Heart left ventricle (tissue), 13 donors: ENCODE measurements around the gene GNG7.

Experiments
- CTCF ChIP-seq, 12 donors: fragments of 200-600 bp; sonication (generic) in 4 of 12; IDR thresholded peaks; one replicate each; pipeline versions ENCODE4 v1.5.0 to v1.8.0; 2018 to 2022; ENCODE audit warnings: antibody characterized with exemption in 12 of 12, mild to moderate bottlenecking in 5 of 12
- POLR2A ChIP-seq, 2 donors: fragments of 450-650 bp; IDR thresholded peaks; one replicate each; pipeline ENCODE4 v1.6.1; 2017; ENCODE audit warnings: antibody characterized with exemption in 2 of 2, mild to moderate bottlenecking in 2 of 2, moderate library complexity in 2 of 2
- donor health status: ischemic (EF 13 %, LVEDD 7.1; RV severe dilation, severe dysfunction).
- donor health status: DM: no; HTN: yes; CAD: no.
- donor health status: DM: no; HTN: no; CAD: no.
- donor health status: ischemic (EF 25% LVEDD 6.9; RV normal size, moderate dysfunction).
- donor health status: ischemic (EF 25% LVEDD 5.7; RV mildly dilated, moderate dysfunction).
- donor health status: ischemic (EF 35%, LVEDD 5.7; RV mildly dilated, moderate dysfunction).
- donor health status: nonischemic (EF 11% LVEDD 7.7; RV severe dilation, severe dysfunction).
- donor health status: DM: yes; HTN: yes; CAD: no.
- donor health status: PGD.
- donor health status: ischemic (EF 29% LVEDD 5.4; RV normal size, mild dysfunction).
- donor health status: nonischemic (EF 23%, LVEDD 6.1; RV moderate dilation, normal function).

GRCh38 chr19:2691951-2692350 lies 10.5 kb downstream of the GNG7 start:
- TF ChIP-seq CTCF (IDR thresholded peaks at IDR 0.05) (no peak), POLR2A (IDR thresholded peaks at IDR 0.05) (no peak)
